Neural cell (in vitro differentiated cells): ENCODE data around the gene PRR5L. TPM values are rescaled to one million over a fixed set of nuclear protein-coding genes. Genes with fewer than 3 reads are reported as not detected.

Experiments used
- H2AFZ ChIP-seq: fragments of 200-600, 300-800 bp; sonication (generic), shearing (Covaris generic); 2 replicates; pipeline ENCODE4 v1.6.0; 2014; ENCODE audit warnings: low read depth, mild to moderate bottlenecking, antibody characterized with exemption, low read length, moderate library complexity
- H3F3A ChIP-seq: fragments of 200-600 bp; shearing (Covaris generic); 2 replicates; pipeline ENCODE4 v1.6.1; 2016; ENCODE audit warnings: mild to moderate bottlenecking, moderate library complexity, mixed read lengths, antibody characterized with exemption, low read length; ENCODE audit not compliant: insufficient read depth, poor library complexity, severe bottlenecking
- H3K27ac ChIP-seq: fragments of 200-600, 300-800 bp; sonication (generic), shearing (Covaris generic); 2 replicates; pipeline ENCODE4 v1.5.1; 2014; ENCODE audit warnings: mild to moderate bottlenecking, low read length, moderate library complexity
- H3K27me3 ChIP-seq: fragments of 300-800, 200-600 bp; sonication (generic), shearing (Covaris generic); 2 replicates; pipeline ENCODE4 v1.6.0; 2014; ENCODE audit warnings: mild to moderate bottlenecking, low read depth, low read length, moderate library complexity; ENCODE audit not compliant: insufficient read depth
- H3K36me3 ChIP-seq: fragments of 300-800, 200-600 bp; sonication (generic), shearing (Covaris generic); 2 replicates; pipeline ENCODE4 v1.5.1; 2014; ENCODE audit warnings: mild to moderate bottlenecking, antibody characterized with exemption, low read length, moderate library complexity; ENCODE audit not compliant: insufficient read depth
- H3K4me2 ChIP-seq: fragments of 300-800, 200-600 bp; sonication (generic), shearing (Covaris generic); 2 replicates; pipeline ENCODE4 v1.6.0; 2014; ENCODE audit warnings: mild to moderate bottlenecking, low read length
- H3K4me3 ChIP-seq: fragments of 300-800, 200-600 bp; sonication (generic), shearing (Covaris generic); 2 replicates; pipeline ENCODE4 v1.5.1; 2014; ENCODE audit warnings: mild to moderate bottlenecking, low read length, moderate library complexity
- H3K79me2 ChIP-seq: fragments of 200-600 bp; shearing (Covaris generic); replicated peaks from 2 replicates; pipeline ENCODE4 v1.6.0; 2014; ENCODE audit warnings: mild to moderate bottlenecking, low read length, moderate library complexity; ENCODE audit not compliant: insufficient read depth
- H3K9ac ChIP-seq: fragments of 300-800, 200-600 bp; sonication (generic), shearing (Covaris generic); 2 replicates; pipeline ENCODE4 v1.6.1; 2016; ENCODE audit warnings: mild to moderate bottlenecking, low read length, mixed read lengths
- H3K9me2 ChIP-seq: fragments of 200-600 bp; shearing (Covaris generic); 2 replicates; pipeline ENCODE4 v1.6.1; 2016; ENCODE audit warnings: mild to moderate bottlenecking, low read length, mixed read lengths; ENCODE audit not compliant: insufficient read depth
- H3K9me3 ChIP-seq: fragments of 200-600, 300-800 bp; sonication (generic), shearing (Covaris generic); 2 replicates; pipeline ENCODE4 v1.6.1; 2016; ENCODE audit warnings: mild to moderate bottlenecking, mixed run types, low read length, moderate library complexity, mixed read lengths
- H4K20me1 ChIP-seq: fragments of 200-600 bp; shearing (Covaris generic); 2 replicates; pipeline ENCODE4 v1.6.1; 2016; ENCODE audit warnings: mild to moderate bottlenecking, mixed run types; ENCODE audit not compliant: insufficient read depth
- CTCF ChIP-seq: fragments of 450-650 bp; IDR thresholded peaks from 2 replicates; pipeline ENCODE4 v1.5.1; 2014; ENCODE audit warnings: antibody characterized with exemption, mild to moderate bottlenecking, moderate library complexity; ENCODE audit not compliant: poor library complexity, severe bottlenecking
- EP300 ChIP-seq: fragments of 450-650 bp; conservative IDR thresholded peaks from 2 replicates; pipeline ENCODE4 v1.6.1; 2014; ENCODE audit warnings: antibody characterized with exemption, mild to moderate bottlenecking, moderate library complexity; ENCODE audit not compliant: poor library complexity, severe bottlenecking
- EZH2 ChIP-seq: fragments of 200-600, 300-800 bp; shearing (Covaris generic), sonication (generic); IDR thresholded peaks from 2 replicates; pipeline ENCODE4 v1.6.1; 2014; ENCODE audit warnings: antibody characterized with exemption, low read length, borderline replicate concordance, mild to moderate bottlenecking; ENCODE audit not compliant: insufficient read depth, poor library complexity, severe bottlenecking
- MXI1 ChIP-seq: fragments of 450-650 bp; conservative IDR thresholded peaks from 2 replicates; pipeline ENCODE4 v1.6.1; 2014; ENCODE audit warnings: antibody characterized with exemption, mild to moderate bottlenecking; ENCODE audit not compliant: poor library complexity, severe bottlenecking
- POLR2AphosphoS5 ChIP-seq: IDR thresholded peaks from 2 replicates; pipeline ENCODE4 v1.6.1; 2012
- RAD21 ChIP-seq: fragments of 450-650 bp; conservative IDR thresholded peaks from 2 replicates; pipeline ENCODE4 v1.6.1; 2014; ENCODE audit warnings: antibody characterized with exemption, mild to moderate bottlenecking, moderate library complexity
- REST ChIP-seq: IDR thresholded peaks from 2 replicates; pipeline ENCODE4 v1.6.1; 2012; ENCODE audit warnings: borderline replicate concordance
- SMC3 ChIP-seq: fragments of 450-650 bp; conservative IDR thresholded peaks from 2 replicates; pipeline ENCODE4 v1.6.1; 2014; ENCODE audit warnings: antibody characterized with exemption, mild to moderate bottlenecking, moderate library complexity; ENCODE audit not compliant: poor library complexity
- TAF1 ChIP-seq: IDR thresholded peaks from 2 replicates; pipeline ENCODE4 v1.6.1; 2012; ENCODE audit warnings: low read depth
- polyA plus RNA-seq: library from polyadenylated mRNA; depleted of rRNA; stranded (reverse); fragments of >200 nt; gene quantifications from 2 replicates; pipeline ENCODE4 v1.2.3, GENCODE V29; 2014

The PRR5L gene
- polyA plus RNA-seq, 1 donor from 2014 or later, result 0.22 TPM

GRCh38 chr11:36340897-36341296 is 44.8 kb downstream of the PRR5L start:
- no peak overlapping the region for H2AFZ ChIP-seq
- H3K79me2 ChIP-seq, result no peaks in the 10 kb centered on the region
- TF ChIP-seq EZH2 (no peak), REST (no peak), POLR2AphosphoS5 (no peak), EP300 (no peak), TAF1 (no peak), MXI1 (no peak), CTCF (no peak), SMC3 (no peak), RAD21 (no peak)
- H3K9me3 ChIP-seq, result no peaks in the 10 kb centered on the region
- no peaks in the 10 kb centered on the region for H3K27me3 ChIP-seq
- no peaks in the 10 kb centered on the region for H3K36me3 ChIP-seq
- no peaks in the 10 kb centered on the region for H3F3A ChIP-seq
- no peaks in the 10 kb centered on the region for H3K9me2 ChIP-seq
- H3K27ac ChIP-seq, result no peak overlapping the region
- no peak overlapping the region for H3K4me3 ChIP-seq
- no peak overlapping the region for H3K9ac ChIP-seq
- H4K20me1 ChIP-seq, result no peaks in the 10 kb centered on the region
- no peak overlapping the region for H3K4me2 ChIP-seq

GRCh38 chr11:36341915-36342314 is 45.8 kb downstream of the PRR5L start:
- Histone ChIP-seq H3K27me3 (no peaks in the 10 kb centered on the region), H3K9me2 (no peaks in the 10 kb centered on the region), H3K9ac (no peak overlapping the region), H3F3A (no peaks in the 10 kb centered on the region), H3K4me2 (no peak overlapping the region), H3K4me3 (no peak overlapping the region), H3K36me3 (no peaks in the 10 kb centered on the region), H3K9me3 (no peaks in the 10 kb centered on the region), H3K27ac (no peak overlapping the region), H3K79me2 (no peaks in the 10 kb centered on the region), H2AFZ (no peak overlapping the region), H4K20me1 (no peaks in the 10 kb centered on the region)
- no peak for TF ChIP-seq EZH2
- no peak for TF ChIP-seq REST
- no peak for TF ChIP-seq TAF1
- no peak for TF ChIP-seq POLR2AphosphoS5
- TF ChIP-seq CTCF, result no peak
